GM21360 (cell line): ENCODE measurements around the gene RGS6.
"Not testable (repeated sequence)": the region's sequence is repeated elsewhere in the genome, so short reads cannot be mapped to it uniquely, and the experiment has no call there.

ENCODE experiments used
- ATAC-seq: cut with Tn5 transposase; IDR thresholded peaks from one replicate; pipeline ENCODE4 v1.9.1; 2021; ENCODE audit warnings: mild to moderate bottlenecking, moderate library complexity; ENCODE audit not compliant: unreplicated experiment

RGS6 gene

GRCh38 chr14:71932229-71932981 is at the start of gene RGS6:
Gene RGS6, plus strand, starts transcription at chr14:71932429.
- no peak for ATAC-seq

GRCh38 chr14:71883094-71883493 is 49.1 kb upstream of the RGS6 start:
- ATAC-seq: no peak

- no peak for ATAC-seq
Measured at GRCh38 chr14:71885301-71885700, 46.9 kb upstream of the RGS6 start.

- not testable (repeated sequence) for ATAC-seq
Measured at GRCh38 chr14:71887802-71888201, 44.4 kb upstream of the RGS6 start.

- ATAC-seq: no peak
Measured at GRCh38 chr14:71890541-71890940, 41.7 kb upstream of the RGS6 start.

GRCh38 chr14:71891185-71891584 is 41.0 kb upstream of the RGS6 start:
- no peak for ATAC-seq

- no peak for ATAC-seq
Measured at GRCh38 chr14:71891970-71892369, 40.3 kb upstream of the RGS6 start.

GRCh38 chr14:71905031-71905430 is 27.2 kb upstream of the RGS6 start:
- ATAC-seq: no peak

- ATAC-seq: no peak
Measured at GRCh38 chr14:71905860-71906259, 26.4 kb upstream of the RGS6 start.

- ATAC-seq: no peak
Measured at GRCh38 chr14:71907793-71908515, 24.3 kb upstream of the RGS6 start.

- ATAC-seq: no peak
Measured at GRCh38 chr14:71911669-71912068, 20.6 kb upstream of the RGS6 start.

- ATAC-seq: no peak
Measured at GRCh38 chr14:71913342-71913741, 18.9 kb upstream of the RGS6 start.

GRCh38 chr14:71918955-71919354 is 13.3 kb upstream of the RGS6 start:
- ATAC-seq: no peak

GRCh38 chr14:71923513-71923912 is 8.7 kb upstream of the RGS6 start:
- no peak for ATAC-seq

GRCh38 chr14:71931492-71932228 is 569 bp upstream of the RGS6 start:
- ATAC-seq: no peak

GRCh38 chr14:71933001-71933587 is 865 bp downstream of the RGS6 start:
- no peak for ATAC-seq

GRCh38 chr14:71938273-71938672 is 6.0 kb downstream of the RGS6 start:
- ATAC-seq: not testable (repeated sequence)

GRCh38 chr14:71939344-71939743 is 7.1 kb downstream of the RGS6 start:
- ATAC-seq: not testable (repeated sequence)

- ATAC-seq: not testable (repeated sequence)
Measured at GRCh38 chr14:71940500-71940899, 8.3 kb downstream of the RGS6 start.

- not testable (repeated sequence) for ATAC-seq
Measured at GRCh38 chr14:71941616-71942015, 9.4 kb downstream of the RGS6 start.
